Mesendoderm (in vitro differentiated cells): ENCODE measurements around the gene TAOK3.
"Not testable (repeated sequence)": the region's sequence is repeated elsewhere in the genome, so short reads cannot be mapped to it uniquely, and the experiment has no call there.

Experiments
- DNase-seq: peaks from one replicate; pipeline ENCODE4 v3.0.0; 2013
- H2AK5ac ChIP-seq: 2 replicates; pipeline ENCODE4 v1.6.1; 2013; ENCODE audit warnings: low read length, inconsistent platforms
- H2BK120ac ChIP-seq: 2 replicates; pipeline ENCODE4 v1.6.1; 2013; ENCODE audit warnings: low read depth, mild to moderate bottlenecking, low read length, moderate library complexity, mixed read lengths
- H2BK15ac ChIP-seq: replicated peaks from 2 replicates; pipeline ENCODE4 v1.6.1; 2013; ENCODE audit warnings: low read depth, mild to moderate bottlenecking, moderate library complexity
- H2BK5ac ChIP-seq: 2 replicates; pipeline ENCODE4 v1.6.1; 2013; ENCODE audit warnings: low read length, inconsistent platforms
- H3K18ac ChIP-seq: 2 replicates; pipeline ENCODE4 v1.6.1; 2013; ENCODE audit warnings: mild to moderate bottlenecking, low read length, mixed read lengths
- H3K23ac ChIP-seq: one replicate; pipeline ENCODE4 v1.6.1; 2013; ENCODE audit warnings: low read length
- H3K27ac ChIP-seq: 2 replicates; pipeline ENCODE4 v1.5.1; 2013; ENCODE audit warnings: low read depth, mild to moderate bottlenecking, inconsistent platforms, low read length, moderate library complexity
- H3K27me3 ChIP-seq: 2 replicates; pipeline ENCODE4 v1.6.1; 2013; ENCODE audit warnings: low read length, control low read depth, mild to moderate bottlenecking, inconsistent platforms; ENCODE audit not compliant: insufficient read depth, poor library complexity
- H3K36me3 ChIP-seq: 2 replicates; pipeline ENCODE4 v1.6.1; 2013; ENCODE audit warnings: low read length, inconsistent platforms; ENCODE audit not compliant: control insufficient read depth, insufficient read depth
- H3K4ac ChIP-seq: one replicate; pipeline ENCODE4 v1.6.1; 2013; ENCODE audit warnings: low read depth, mild to moderate bottlenecking, low read length, moderate library complexity
- H3K4me1 ChIP-seq: 2 replicates; pipeline ENCODE4 v1.6.1; 2013; ENCODE audit warnings: low read depth, low read length, inconsistent platforms; ENCODE audit not compliant: control insufficient read depth
- H3K4me2 ChIP-seq: 2 replicates; pipeline ENCODE4 v1.6.1; 2013; ENCODE audit warnings: low read length
- H3K4me3 ChIP-seq: 2 replicates; pipeline ENCODE4 v1.5.1; 2013; ENCODE audit warnings: mild to moderate bottlenecking, low read length
- H3K56ac ChIP-seq: one replicate; pipeline ENCODE4 v1.6.1; 2013; ENCODE audit warnings: low read length
- H3K79me1 ChIP-seq: 2 replicates; pipeline ENCODE4 v1.6.1; 2013; ENCODE audit warnings: low read length, inconsistent platforms
- H3K79me2 ChIP-seq: 2 replicates; pipeline ENCODE4 v1.6.1; 2013; ENCODE audit warnings: mild to moderate bottlenecking, low read length; ENCODE audit not compliant: control insufficient read depth, insufficient read depth
- H3K9ac ChIP-seq: 2 replicates; pipeline ENCODE4 v1.6.1; 2013; ENCODE audit warnings: low read length, inconsistent platforms
- H4K5ac ChIP-seq: one replicate; pipeline ENCODE4 v1.6.1; 2013; ENCODE audit warnings: low read length
- H4K8ac ChIP-seq: one replicate; pipeline ENCODE4 v1.6.1; 2013; ENCODE audit warnings: low read depth, mild to moderate bottlenecking, control low read depth, low read length, moderate library complexity
- WGBS: extraction: QIAGEN DNeasy Blood & Tissue Kit; methylation state at CpG from one replicate; pipeline ENCODE4 v1.1.7; 2013; ENCODE audit warnings: low lambda C conversion rate, missing lambda C conversion rate; ENCODE audit not compliant: insufficient coverage; ENCODE audit errors: extremely low coverage; 5-methylcytosine and 5-hydroxymethylcytosine counted together

Gene TAOK3

GRCh38 chr12:118408241-118408640, 35.5 kb upstream of the TAOK3 start:
- not testable (repeated sequence) for H2BK5ac ChIP-seq, H3K36me3 ChIP-seq, H2AK5ac ChIP-seq, H2BK15ac ChIP-seq, H3K4ac ChIP-seq, H4K8ac ChIP-seq, H3K79me2 ChIP-seq, H3K79me1 ChIP-seq, H3K27ac ChIP-seq, H3K4me3 ChIP-seq, H2BK120ac ChIP-seq, H3K18ac ChIP-seq, H3K4me2 ChIP-seq, DNase-seq, H3K23ac ChIP-seq, H3K56ac ChIP-seq, H3K4me1 ChIP-seq, H3K9ac ChIP-seq, H3K27me3 ChIP-seq, H4K5ac ChIP-seq
- WGBS = no CpG with 5 or more reads among the region's 8 CpGs

GRCh38 chr12:118404876-118405521, 32.3 kb upstream of the TAOK3 start:
- Histone ChIP-seq H3K23ac (no peak overlapping the region), H3K18ac (no peak overlapping the region), H3K9ac (no peak overlapping the region), H3K4me1 (no peaks in the 10 kb centered on the region), H3K79me1 (no peaks in the 10 kb centered on the region), H2BK5ac (no peak overlapping the region), H3K36me3 (peaks cover 10% of the 10 kb centered on the region), H3K4me2 (no peak overlapping the region), H2BK120ac (no peak overlapping the region), H3K4ac (no peak overlapping the region), H3K27ac (no peak overlapping the region), H2AK5ac (no peak overlapping the region), H3K79me2 (no peaks in the 10 kb centered on the region), H2BK15ac (no peak overlapping the region), H4K5ac (no peak overlapping the region), H3K27me3 (no peaks in the 10 kb centered on the region), H3K56ac (no peak overlapping the region), H3K4me3 (no peak overlapping the region), H4K8ac (no peak overlapping the region)
- WGBS = no CpG with 5 or more reads among the region's 4 CpGs
- DNase-seq = peak; percentile 92

- Histone ChIP-seq H3K56ac (no peak overlapping the region), H4K5ac (no peak overlapping the region), H2BK15ac (no peak overlapping the region), H3K4me3 (no peak overlapping the region), H3K23ac (no peak overlapping the region), H2BK120ac (no peak overlapping the region), H3K4ac (no peak overlapping the region), H3K79me1 (peaks cover 2% of the 10 kb centered on the region), H3K27ac (no peak overlapping the region), H3K9ac (no peak overlapping the region), H3K18ac (no peak overlapping the region), H3K4me2 (no peak overlapping the region), H2BK5ac (no peak overlapping the region), H3K4me1 (no peaks in the 10 kb centered on the region), H3K79me2 (no peaks in the 10 kb centered on the region), H3K36me3 (peaks cover 15% of the 10 kb centered on the region), H4K8ac (no peak overlapping the region), H3K27me3 (no peaks in the 10 kb centered on the region), H2AK5ac (no peak overlapping the region)
- DNase-seq = no peak
- WGBS = no CpG with 5 or more reads among the region's 6 CpGs
Measured at GRCh38 chr12:118402251-118402650, 29.5 kb upstream of the TAOK3 start.

DNA sequence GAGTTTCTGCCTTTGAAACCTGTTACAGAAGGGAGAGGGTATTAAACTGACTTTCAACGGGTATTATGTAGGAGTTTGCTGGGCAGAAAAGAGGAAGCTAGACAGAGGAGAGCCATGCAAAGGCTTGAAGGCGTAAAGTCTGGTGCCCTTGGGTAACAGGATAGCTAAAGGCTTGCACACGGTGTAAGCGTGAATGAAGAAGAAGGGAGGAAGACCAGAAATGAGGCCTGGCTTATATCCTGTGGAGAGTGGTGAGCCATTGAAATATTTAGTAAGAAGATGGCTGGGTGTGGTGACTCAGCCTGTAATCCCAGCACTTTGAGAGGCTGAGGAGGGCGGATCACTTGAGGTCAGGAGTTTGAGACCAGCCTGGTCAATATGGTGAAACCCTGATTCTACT, 26.2 kb upstream of the TAOK3 start:
- no peak for DNase-seq
- no peaks in the 10 kb centered on the region for H3K4me1 ChIP-seq
- no peak overlapping the region for H3K4me3 ChIP-seq

GRCh38 chr12:118398524-118398923, 25.8 kb upstream of the TAOK3 start:
- Histone ChIP-seq H3K36me3 (peaks cover 12% of the 10 kb centered on the region), H3K79me1 (peaks cover 4% of the 10 kb centered on the region)
- no CpG with 5 or more reads among the region's 2 CpGs for WGBS

More for the DNA sequence above, 26.2 kb upstream of the TAOK3 start:
- no peak overlapping the region for H3K27ac ChIP-seq
- no peak overlapping the region for H3K18ac ChIP-seq
- no peak overlapping the region for H2BK120ac ChIP-seq
- H2BK5ac ChIP-seq = no peak overlapping the region
- H3K9ac ChIP-seq = no peak overlapping the region
- WGBS = no CpG with 5 or more reads among the region's 5 CpGs
- H3K56ac ChIP-seq = no peak overlapping the region
- no peak overlapping the region for H4K8ac ChIP-seq
- no peak overlapping the region for H2AK5ac ChIP-seq
- no peak overlapping the region for H2BK15ac ChIP-seq
- peaks cover 12% of the 10 kb centered on the region for H3K36me3 ChIP-seq
- no peaks in the 10 kb centered on the region for H3K27me3 ChIP-seq
- peaks cover 4% of the 10 kb centered on the region for H3K79me1 ChIP-seq
- H3K4me2 ChIP-seq = no peak overlapping the region
- H4K5ac ChIP-seq = no peak overlapping the region
- no peak overlapping the region for H3K4ac ChIP-seq
- H3K23ac ChIP-seq = no peak overlapping the region
- no peaks in the 10 kb centered on the region for H3K79me2 ChIP-seq

More at GRCh38 chr12:118398524-118398923, 25.8 kb upstream of the TAOK3 start:
- Histone ChIP-seq H3K79me2 (no peaks in the 10 kb centered on the region), H2BK15ac (no peak overlapping the region), H4K5ac (no peak overlapping the region), H3K18ac (no peak overlapping the region), H3K27ac (no peak overlapping the region), H3K27me3 (no peaks in the 10 kb centered on the region), H2BK5ac (no peak overlapping the region), H3K56ac (no peak overlapping the region), H2BK120ac (no peak overlapping the region), H3K4me2 (no peak overlapping the region), H3K4me1 (no peaks in the 10 kb centered on the region), H3K9ac (no peak overlapping the region), H4K8ac (no peak overlapping the region), H2AK5ac (no peak overlapping the region), H3K23ac (no peak overlapping the region), H3K4me3 (no peak overlapping the region), H3K4ac (no peak overlapping the region)
- DNase-seq = no peak
